Astrocyte (in vitro differentiated cells and primary cell): ENCODE results near the gene TSHZ1.

Source experiments
- EZH2 ChIP-seq: IDR thresholded peaks from 2 replicates; pipeline ENCODE4 v1.6.1; 2012; ENCODE audit warnings: mild to moderate bottlenecking, low read length, inconsistent platforms; ENCODE audit not compliant: insufficient read depth
- TF ChIP-seq, protein P1 (sequence below): IDR thresholded peaks from 2 replicates; pipeline ENCODE4 v1.5.1; 2011; ENCODE audit warnings: low read depth, mild to moderate bottlenecking, inconsistent platforms, low read length, moderate library complexity; ENCODE audit not compliant: insufficient read depth

DNA sequence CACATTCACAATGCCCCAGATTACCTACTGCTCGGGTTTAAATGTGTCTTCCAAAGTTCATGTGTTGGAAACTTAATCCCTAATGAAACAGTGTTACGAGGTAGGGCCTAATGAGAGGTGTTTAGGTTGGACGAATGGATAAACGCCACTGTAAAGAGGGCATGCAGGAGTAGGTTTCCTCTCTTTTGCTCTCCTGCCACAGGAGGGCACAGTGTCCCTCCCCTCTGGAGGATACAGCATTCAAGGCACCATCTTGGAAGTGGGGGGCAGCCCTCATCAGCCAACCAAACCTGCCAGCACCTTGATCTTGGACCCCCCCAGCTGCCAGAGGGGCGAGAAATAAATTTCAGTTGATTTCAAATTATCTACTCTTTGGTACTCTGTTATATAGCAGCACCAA lies 103.5 kb downstream of the TSHZ1 start:
- TF ChIP-seq, protein P1, sequence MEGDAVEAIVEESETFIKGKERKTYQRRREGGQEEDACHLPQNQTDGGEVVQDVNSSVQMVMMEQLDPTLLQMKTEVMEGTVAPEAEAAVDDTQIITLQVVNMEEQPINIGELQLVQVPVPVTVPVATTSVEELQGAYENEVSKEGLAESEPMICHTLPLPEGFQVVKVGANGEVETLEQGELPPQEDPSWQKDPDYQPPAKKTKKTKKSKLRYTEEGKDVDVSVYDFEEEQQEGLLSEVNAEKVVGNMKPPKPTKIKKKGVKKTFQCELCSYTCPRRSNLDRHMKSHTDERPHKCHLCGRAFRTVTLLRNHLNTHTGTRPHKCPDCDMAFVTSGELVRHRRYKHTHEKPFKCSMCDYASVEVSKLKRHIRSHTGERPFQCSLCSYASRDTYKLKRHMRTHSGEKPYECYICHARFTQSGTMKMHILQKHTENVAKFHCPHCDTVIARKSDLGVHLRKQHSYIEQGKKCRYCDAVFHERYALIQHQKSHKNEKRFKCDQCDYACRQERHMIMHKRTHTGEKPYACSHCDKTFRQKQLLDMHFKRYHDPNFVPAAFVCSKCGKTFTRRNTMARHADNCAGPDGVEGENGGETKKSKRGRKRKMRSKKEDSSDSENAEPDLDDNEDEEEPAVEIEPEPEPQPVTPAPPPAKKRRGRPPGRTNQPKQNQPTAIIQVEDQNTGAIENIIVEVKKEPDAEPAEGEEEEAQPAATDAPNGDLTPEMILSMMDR: no peak
- no peak for TF ChIP-seq EZH2
